ENCODE data around the gene OR10V1. TPM values are rescaled to one million over a fixed set of nuclear protein-coding genes. Genes with fewer than 3 reads are reported as not detected.

OR10V1 gene
- total and polyA plus RNA-seq, 4 donors = not detected

- no peak for TF ChIP-seq CTCF (IDR thresholded peaks at IDR 0.05; ENCODE audit: control extremely low read depth, extremely low read depth)
- ATAC-seq (ENCODE audit: insufficient read depth, low FRiP score) (no peak), DNase-seq (no peak)
- no peaks in the 10 kb centered on the region for H3K9me3 ChIP-seq (ENCODE audit: control insufficient read depth in 4 of 4, insufficient read depth in 3 of 4, low read length in 3 of 4)
- no peak overlapping the region for H3K27ac ChIP-seq (ENCODE audit: low read depth in 1 of 2, low read length in 1 of 2)
- H3K27me3 ChIP-seq (ENCODE audit: control insufficient read depth in 3 of 3, insufficient read depth in 3 of 3, low read length in 2 of 3) = no peaks in the 10 kb centered on the region
- 93 to 96% methylated on average over 3 of the region's 3 CpGs for WGBS, 2 donors
- no peak overlapping the region for H3K4me3 ChIP-seq
- no peaks in the 10 kb centered on the region for H3K4me1 ChIP-seq (ENCODE audit: control insufficient read depth in 5 of 5, insufficient read depth in 5 of 5, low read length in 5 of 5)
- H3K36me3 ChIP-seq (ENCODE audit: control insufficient read depth in 4 of 4, insufficient read depth in 4 of 4, low read length in 4 of 4) = no peaks in the 10 kb centered on the region
- no peak overlapping the region for H3K9ac ChIP-seq (ENCODE audit: insufficient read depth in 1 of 2, low read length in 2 of 2)
These were observed 34.9 kb downstream of the OR10V1 start for GRCh38 chr11:59678813-59679165.

GRCh38 chr11:59678118-59678812, 35.4 kb downstream of the OR10V1 start:
- WGBS, 2 donors = 90 to 91% methylated on average over 2 of the region's 2 CpGs
- H3K36me3 ChIP-seq (ENCODE audit: control insufficient read depth in 4 of 4, insufficient read depth in 4 of 4, low read length in 4 of 4) = no peaks in the 10 kb centered on the region
- no peaks in the 10 kb centered on the region for H3K9me3 ChIP-seq (ENCODE audit: control insufficient read depth in 4 of 4, insufficient read depth in 3 of 4, low read length in 3 of 4)
- no peak overlapping the region for H3K4me3 ChIP-seq
- TF ChIP-seq CTCF (IDR thresholded peaks at IDR 0.05; ENCODE audit: control extremely low read depth, extremely low read depth) = no peak
- H3K4me1 ChIP-seq (ENCODE audit: control insufficient read depth in 5 of 5, insufficient read depth in 5 of 5, low read length in 5 of 5) = no peaks in the 10 kb centered on the region
- H3K27ac ChIP-seq (ENCODE audit: low read depth in 1 of 2, low read length in 1 of 2) = no peak overlapping the region
- H3K27me3 ChIP-seq (ENCODE audit: control insufficient read depth in 3 of 3, insufficient read depth in 3 of 3, low read length in 2 of 3) = no peaks in the 10 kb centered on the region
- ATAC-seq (ENCODE audit: insufficient read depth, low FRiP score) = no peak
- no peak for DNase-seq
- H3K9ac ChIP-seq (ENCODE audit: insufficient read depth in 1 of 2, low read length in 2 of 2) = no peak overlapping the region

- no peaks in the 10 kb centered on the region for H3K9me3 ChIP-seq (ENCODE audit: control insufficient read depth in 4 of 4, insufficient read depth in 3 of 4, low read length in 3 of 4)
- H3K27me3 ChIP-seq (ENCODE audit: control insufficient read depth in 3 of 3, insufficient read depth in 3 of 3, low read length in 2 of 3) = no peaks in the 10 kb centered on the region
- DNase-seq (no peak), ATAC-seq (ENCODE audit: insufficient read depth, low FRiP score) (no peak)
- H3K9ac ChIP-seq (ENCODE audit: insufficient read depth in 1 of 2, low read length in 2 of 2) = no peak overlapping the region
- no peak overlapping the region for H3K27ac ChIP-seq (ENCODE audit: low read depth in 1 of 2, low read length in 1 of 2)
- no peaks in the 10 kb centered on the region for H3K36me3 ChIP-seq (ENCODE audit: control insufficient read depth in 4 of 4, insufficient read depth in 4 of 4, low read length in 4 of 4)
- 88 to 89% methylated on average over 8 of the region's 8 CpGs for WGBS, 2 donors
- no peak for TF ChIP-seq CTCF (IDR thresholded peaks at IDR 0.05; ENCODE audit: control extremely low read depth, extremely low read depth)
- no peak overlapping the region for H3K4me3 ChIP-seq
- H3K4me1 ChIP-seq (ENCODE audit: control insufficient read depth in 5 of 5, insufficient read depth in 5 of 5, low read length in 5 of 5) = no peaks in the 10 kb centered on the region
These were observed 37.4 kb downstream of the OR10V1 start for GRCh38 chr11:59676205-59676604.

GRCh38 chr11:59674291-59674690, 39.4 kb downstream of the OR10V1 start:
- H3K27ac ChIP-seq (ENCODE audit: low read depth in 1 of 2, low read length in 1 of 2) = no peak overlapping the region
- ATAC-seq (ENCODE audit: insufficient read depth, low FRiP score) (no peak), DNase-seq (no peak)
- H3K36me3 ChIP-seq (ENCODE audit: control insufficient read depth in 4 of 4, insufficient read depth in 4 of 4, low read length in 4 of 4) = no peaks in the 10 kb centered on the region
- H3K4me1 ChIP-seq (ENCODE audit: control insufficient read depth in 5 of 5, insufficient read depth in 5 of 5, low read length in 5 of 5) = peaks cover 0 to 10% (median 6%) of the 10 kb centered on the region in 5 donors
- H3K4me3 ChIP-seq = no peak overlapping the region
- no peak overlapping the region for H3K9ac ChIP-seq (ENCODE audit: insufficient read depth in 1 of 2, low read length in 2 of 2)
- 75 to 83% methylated on average over 2 of the region's 2 CpGs for WGBS, 2 donors
- no peaks in the 10 kb centered on the region for H3K27me3 ChIP-seq (ENCODE audit: control insufficient read depth in 3 of 3, insufficient read depth in 3 of 3, low read length in 2 of 3)
- TF ChIP-seq CTCF (IDR thresholded peaks at IDR 0.05; ENCODE audit: control extremely low read depth, extremely low read depth) = no peak
- H3K9me3 ChIP-seq (ENCODE audit: control insufficient read depth in 4 of 4, insufficient read depth in 3 of 4, low read length in 3 of 4) = no peaks in the 10 kb centered on the region
